Subcutaneous adipose tissue (tissue), 4 donors: ENCODE measurements around the gene ZBTB16. TPM values are rescaled to one million over a fixed set of nuclear protein-coding genes. Genes with fewer than 3 reads are reported as not detected.

ENCODE experiments used
- total RNA-seq, 4 donors: library from RNA; depleted of rRNA; stranded (reverse); fragments of >200 nt; gene quantifications; one replicate each; pipeline ENCODE4 v1.1.0, GENCODE V29; 2016
- TF ChIP-seq, protein P1 (sequence below): fragments of 450-650 bp; IDR thresholded peaks from one replicate; pipeline ENCODE4 v1.5.1; 2016; ENCODE audit warnings: low read depth, mild to moderate bottlenecking, control low read depth, antibody characterized with exemption, moderate library complexity

The ZBTB16 gene
- total RNA-seq, 4 donors from 2014 or later: 167 to 446 (median 261) TPM

GRCh38 chr11:114230031-114230704 lies 170.7 kb downstream of the ZBTB16 start:
- TF ChIP-seq, protein P1, sequence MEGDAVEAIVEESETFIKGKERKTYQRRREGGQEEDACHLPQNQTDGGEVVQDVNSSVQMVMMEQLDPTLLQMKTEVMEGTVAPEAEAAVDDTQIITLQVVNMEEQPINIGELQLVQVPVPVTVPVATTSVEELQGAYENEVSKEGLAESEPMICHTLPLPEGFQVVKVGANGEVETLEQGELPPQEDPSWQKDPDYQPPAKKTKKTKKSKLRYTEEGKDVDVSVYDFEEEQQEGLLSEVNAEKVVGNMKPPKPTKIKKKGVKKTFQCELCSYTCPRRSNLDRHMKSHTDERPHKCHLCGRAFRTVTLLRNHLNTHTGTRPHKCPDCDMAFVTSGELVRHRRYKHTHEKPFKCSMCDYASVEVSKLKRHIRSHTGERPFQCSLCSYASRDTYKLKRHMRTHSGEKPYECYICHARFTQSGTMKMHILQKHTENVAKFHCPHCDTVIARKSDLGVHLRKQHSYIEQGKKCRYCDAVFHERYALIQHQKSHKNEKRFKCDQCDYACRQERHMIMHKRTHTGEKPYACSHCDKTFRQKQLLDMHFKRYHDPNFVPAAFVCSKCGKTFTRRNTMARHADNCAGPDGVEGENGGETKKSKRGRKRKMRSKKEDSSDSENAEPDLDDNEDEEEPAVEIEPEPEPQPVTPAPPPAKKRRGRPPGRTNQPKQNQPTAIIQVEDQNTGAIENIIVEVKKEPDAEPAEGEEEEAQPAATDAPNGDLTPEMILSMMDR: no peak

GRCh38 chr11:114232400-114233059 lies 173.0 kb downstream of the ZBTB16 start:
- TF ChIP-seq, protein P1: no peak

GRCh38 chr11:114233755-114234154 lies 174.2 kb downstream of the ZBTB16 start:
- TF ChIP-seq, protein P1: no peak

GRCh38 chr11:114236829-114237228 lies 177.3 kb downstream of the ZBTB16 start:
- TF ChIP-seq, protein P1: no peak

DNA sequence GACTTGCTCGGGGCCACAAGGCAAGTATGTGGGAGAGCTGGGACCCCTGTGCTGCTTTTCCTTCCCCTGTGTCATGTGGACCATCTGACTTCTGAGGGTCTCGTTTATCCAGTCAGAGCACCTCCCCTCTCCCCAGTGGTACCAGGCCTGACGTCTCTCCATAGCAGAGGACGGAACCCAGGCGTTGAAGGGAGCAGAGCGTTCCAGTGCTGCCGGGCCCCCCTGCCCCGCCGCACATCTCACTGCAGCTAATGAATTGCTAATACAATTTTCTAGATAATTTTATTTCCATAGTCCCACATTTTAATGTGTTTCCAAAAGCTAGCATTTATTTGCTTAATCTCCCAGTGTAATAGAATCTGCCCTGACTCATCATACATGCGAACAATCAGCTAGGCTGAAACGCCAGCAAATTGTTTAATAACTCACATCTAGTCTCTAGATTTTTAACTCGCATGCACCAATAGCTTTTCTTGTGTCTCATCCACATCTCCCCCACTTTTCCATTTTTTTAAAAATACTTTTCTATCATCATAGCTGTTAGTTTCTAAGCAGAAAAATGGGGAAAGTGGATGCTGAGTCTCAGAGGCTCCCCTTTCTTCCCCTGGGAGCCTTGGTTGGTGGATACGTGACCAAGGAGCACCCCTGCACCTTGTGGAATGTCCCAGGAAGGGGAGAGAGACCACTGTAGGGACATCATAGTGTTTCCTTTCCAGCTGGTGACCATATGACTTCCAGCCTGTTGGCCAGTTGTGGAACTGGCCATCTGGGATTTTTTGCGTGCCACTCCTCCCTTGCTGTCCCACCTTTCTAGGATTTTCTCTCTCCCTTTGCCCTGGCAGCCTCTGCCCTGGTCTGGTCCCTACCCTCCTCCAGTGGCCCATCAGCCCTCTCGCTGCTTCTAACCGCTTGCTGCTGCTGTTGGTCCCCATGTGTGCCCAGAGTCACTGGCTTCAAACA lies 178.1 kb downstream of the ZBTB16 start:
- TF ChIP-seq, protein P1: no peak

GRCh38 chr11:114239753-114240161 lies 180.2 kb downstream of the ZBTB16 start:
- TF ChIP-seq, protein P1: no peak

DNA sequence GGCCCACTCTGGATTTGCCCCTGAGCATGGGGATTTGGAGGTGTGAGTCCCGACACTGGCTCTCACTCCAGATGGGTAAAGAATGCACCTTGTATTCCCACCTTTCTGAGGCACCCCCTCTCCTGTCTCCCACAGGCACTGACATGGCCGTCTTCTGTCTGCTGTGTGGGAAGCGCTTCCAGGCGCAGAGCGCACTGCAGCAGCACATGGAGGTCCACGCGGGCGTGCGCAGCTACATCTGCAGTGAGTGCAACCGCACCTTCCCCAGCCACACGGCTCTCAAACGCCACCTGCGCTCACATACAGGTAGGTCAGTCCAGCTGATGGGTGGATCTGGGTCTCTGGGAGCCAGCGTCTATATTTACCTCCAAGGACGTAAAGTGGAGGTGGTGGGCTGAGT lies 182.5 kb downstream of the ZBTB16 start:
- TF ChIP-seq, protein P1: no peak
